GM21576 (cell line): ENCODE measurements around the gene C14orf180.

Experiments
- ATAC-seq: cut with Tn5 transposase; IDR thresholded peaks from one replicate; pipeline ENCODE4 v1.9.1; 2021; ENCODE audit warnings: mild to moderate bottlenecking, moderate library complexity; ENCODE audit not compliant: unreplicated experiment

C14orf180 gene

GRCh38 chr14:104592292-104592672, 12.7 kb downstream of the C14orf180 start:
- ATAC-seq = no peak

GRCh38 chr14:104592785-104593184, 13.2 kb downstream of the C14orf180 start:
- no peak for ATAC-seq

- ATAC-seq = no peak
These were observed 13.7 kb downstream of the C14orf180 start for GRCh38 chr14:104593241-104593701.

GRCh38 chr14:104593710-104594136, 14.2 kb downstream of the C14orf180 start:
- ATAC-seq = no peak

- no peak for ATAC-seq
These were observed 14.9 kb downstream of the C14orf180 start for GRCh38 chr14:104594310-104595046.

- ATAC-seq = no peak
These were observed 15.6 kb downstream of the C14orf180 start for GRCh38 chr14:104595116-104595675.

GRCh38 chr14:104595911-104596450, 16.4 kb downstream of the C14orf180 start:
- ATAC-seq = no peak

GRCh38 chr14:104596451-104596918, 16.9 kb downstream of the C14orf180 start:
- ATAC-seq = no peak

- ATAC-seq = no peak
These were observed 17.4 kb downstream of the C14orf180 start for GRCh38 chr14:104596927-104597351.

GRCh38 chr14:104597576-104597975, 18.0 kb downstream of the C14orf180 start:
- ATAC-seq = no peak

- ATAC-seq = no peak
These were observed 18.7 kb downstream of the C14orf180 start for GRCh38 chr14:104598039-104598909.

- ATAC-seq = no peak
These were observed 19.3 kb downstream of the C14orf180 start for GRCh38 chr14:104598910-104599273.

- ATAC-seq = no peak
These were observed 19.9 kb downstream of the C14orf180 start for GRCh38 chr14:104599446-104599845.

GRCh38 chr14:104600141-104600643, 20.6 kb downstream of the C14orf180 start:
- ATAC-seq = no peak

GRCh38 chr14:104600805-104601204, 21.2 kb downstream of the C14orf180 start:
- ATAC-seq = no peak

- ATAC-seq = no peak
These were observed 22.2 kb downstream of the C14orf180 start for GRCh38 chr14:104601786-104602185.

- ATAC-seq = no peak
These were observed 22.9 kb downstream of the C14orf180 start for GRCh38 chr14:104602315-104602932.

GRCh38 chr14:104602933-104603325, 23.4 kb downstream of the C14orf180 start:
- no peak for ATAC-seq

- ATAC-seq = no peak
These were observed 24.3 kb downstream of the C14orf180 start for GRCh38 chr14:104603711-104604401.
